Peyer's patch (tissue), 4 donors: ENCODE data around the gene NUDT16L1.

Experiments
- CTCF ChIP-seq, 6 experiments: fragments of 450-650 bp in 4 of 6; fragments of 200-600 bp in 2 of 6; sonication (generic) in 1 of 6; IDR thresholded peaks; one replicate each; pipeline ENCODE4 v1.5.1; 2017 to 2019; ENCODE audit warnings: antibody characterized with exemption in 6 of 6, mild to moderate bottlenecking in 3 of 6, moderate library complexity in 1 of 6
- POLR2A ChIP-seq, 2 donors: fragments of 450-650 bp; IDR thresholded peaks; one replicate each; pipeline ENCODE4 v1.5.1; 2017; ENCODE audit warnings: antibody characterized with exemption in 2 of 2, mild to moderate bottlenecking in 2 of 2, moderate library complexity in 2 of 2

GRCh38 chr16:4654011-4654963, 39.1 kb upstream of the NUDT16L1 start:
- peak in 1 of 6 experiments; percentile 4 for TF ChIP-seq CTCF (IDR thresholded peaks at IDR 0.05)
- no peak for TF ChIP-seq POLR2A (IDR thresholded peaks at IDR 0.05)
